Mesodermal cell (in vitro differentiated cells): ENCODE data around the gene STAG1.
"Not testable (repeated sequence)": the region's sequence is repeated elsewhere in the genome, so short reads cannot be mapped to it uniquely, and the experiment has no call there.

Experiments used
- H3K27ac ChIP-seq: 2 replicates; pipeline ENCODE4 v1.7.0; 2013; ENCODE audit warnings: mild to moderate bottlenecking, low read depth, low read length, moderate library complexity; ENCODE audit not compliant: severe bottlenecking
- H3K36me3 ChIP-seq: 2 replicates; pipeline ENCODE4 v1.7.1; 2013; ENCODE audit warnings: mild to moderate bottlenecking, low read length, moderate library complexity; ENCODE audit not compliant: control insufficient read depth, insufficient read depth
- H3K4me1 ChIP-seq: one replicate; pipeline ENCODE4 v1.7.1; 2013; ENCODE audit warnings: mild to moderate bottlenecking, low read length; ENCODE audit not compliant: insufficient read depth, control insufficient read depth, poor library complexity, severe bottlenecking
- H3K4me3 ChIP-seq: 2 replicates; pipeline ENCODE4 v1.7.0; 2013; ENCODE audit warnings: low read length, control low read depth, mild to moderate bottlenecking; ENCODE audit not compliant: insufficient read depth, poor library complexity, severe bottlenecking; ENCODE audit errors: extremely low read depth
- H3K9me3 ChIP-seq: 2 replicates; pipeline ENCODE4 v1.7.1; 2013; ENCODE audit warnings: mild to moderate bottlenecking, low read length, moderate library complexity; ENCODE audit not compliant: control insufficient read depth
- WGBS, 2 experiments: methylation state at CpG; one replicate each; pipeline ENCODE4 v1.1.5; 2013; ENCODE audit warnings: missing lambda C conversion rate in 2 of 2; ENCODE audit not compliant: insufficient coverage in 2 of 2; 5-methylcytosine and 5-hydroxymethylcytosine counted together

The STAG1 gene

GRCh38 chr3:136728473-136728872 is 23.7 kb downstream of the STAG1 start:
- H3K9me3 ChIP-seq: no peaks in the 10 kb centered on the region
- 100% methylated on average over 1 of the region's 1 CpG; no CpG with 5 or more reads in 1 of the 2 experiments for WGBS, 2 experiments
- no peak overlapping the region for H3K4me3 ChIP-seq
- no peak overlapping the region for H3K27ac ChIP-seq
- no peaks in the 10 kb centered on the region for H3K4me1 ChIP-seq
- H3K36me3 ChIP-seq: no peaks in the 10 kb centered on the region

- WGBS, 2 experiments: 94 to 100% methylated on average over 1 to 2 of the region's 2 CpGs
- Histone ChIP-seq H3K4me1 (no peaks in the 10 kb centered on the region), H3K4me3 (no peak overlapping the region), H3K9me3 (no peaks in the 10 kb centered on the region), H3K27ac (no peak overlapping the region), H3K36me3 (no peaks in the 10 kb centered on the region)
Observed at GRCh38 chr3:136725468-136725867, 26.7 kb downstream of the STAG1 start.

GRCh38 chr3:136722916-136723315 is 29.3 kb downstream of the STAG1 start:
- not testable (repeated sequence) for H3K9me3 ChIP-seq, H3K4me3 ChIP-seq, H3K36me3 ChIP-seq, H3K4me1 ChIP-seq, H3K27ac ChIP-seq
- 98 to 100% methylated on average over 3 to 13 of the region's 27 CpGs for WGBS, 2 experiments

GRCh38 chr3:136722399-136722798 is 29.8 kb downstream of the STAG1 start:
- not testable (repeated sequence) for H3K36me3 ChIP-seq, H3K4me1 ChIP-seq, H3K27ac ChIP-seq, H3K4me3 ChIP-seq, H3K9me3 ChIP-seq
- no CpG with 5 or more reads among the region's 5 CpGs for WGBS, 2 experiments

- Histone ChIP-seq H3K4me1 (no peaks in the 10 kb centered on the region), H3K27ac (no peak overlapping the region), H3K36me3 (peaks cover 4% of the 10 kb centered on the region), H3K9me3 (no peaks in the 10 kb centered on the region), H3K4me3 (no peak overlapping the region)
- 100% methylated on average over 1 of the region's 5 CpGs; no CpG with 5 or more reads in 1 of the 2 experiments for WGBS, 2 experiments
Observed at GRCh38 chr3:136720091-136720490, 32.1 kb downstream of the STAG1 start.

GRCh38 chr3:136716629-136717028 is 35.5 kb downstream of the STAG1 start:
- Histone ChIP-seq H3K4me1 (no peaks in the 10 kb centered on the region), H3K9me3 (peaks cover 11% of the 10 kb centered on the region), H3K4me3 (no peak overlapping the region), H3K36me3 (peaks cover 14% of the 10 kb centered on the region), H3K27ac (no peak overlapping the region)
- WGBS, 2 experiments: no CpG with 5 or more reads among the region's 1 CpG

- H3K27ac ChIP-seq: no peak overlapping the region
- 97 to 100% methylated on average over 3 to 4 of the region's 6 CpGs for WGBS, 2 experiments
- H3K4me1 ChIP-seq: no peaks in the 10 kb centered on the region
- peaks cover 11% of the 10 kb centered on the region for H3K9me3 ChIP-seq
- no peak overlapping the region for H3K4me3 ChIP-seq
- H3K36me3 ChIP-seq: peaks cover 13% of the 10 kb centered on the region
Observed at GRCh38 chr3:136714020-136714419, 38.2 kb downstream of the STAG1 start.

- WGBS, 2 experiments: 97% methylated on average over 3 to 4 of the region's 6 CpGs
- no peak overlapping the region for H3K27ac ChIP-seq
- H3K9me3 ChIP-seq: peaks cover 11% of the 10 kb centered on the region
- H3K36me3 ChIP-seq: peaks cover 15% of the 10 kb centered on the region
- H3K4me3 ChIP-seq: no peak overlapping the region
- no peaks in the 10 kb centered on the region for H3K4me1 ChIP-seq
Observed at GRCh38 chr3:136712941-136713340, 39.2 kb downstream of the STAG1 start.

GRCh38 chr3:136711888-136712287 is 40.3 kb downstream of the STAG1 start:
- Histone ChIP-seq H3K36me3 (peaks cover 15% of the 10 kb centered on the region), H3K9me3 (peaks cover 11% of the 10 kb centered on the region)
- not testable (repeated sequence) for H3K27ac ChIP-seq, H3K4me3 ChIP-seq, H3K4me1 ChIP-seq
- 94 to 100% methylated on average over 4 to 5 of the region's 9 CpGs for WGBS, 2 experiments

- H3K36me3 ChIP-seq: peaks cover 15% of the 10 kb centered on the region
- H3K27ac ChIP-seq: no peak overlapping the region
- H3K9me3 ChIP-seq: peaks cover 11% of the 10 kb centered on the region
- no peak overlapping the region for H3K4me3 ChIP-seq
- WGBS, 2 experiments: 83 to 98% methylated on average over 4 to 5 of the region's 7 CpGs
- H3K4me1 ChIP-seq: no peaks in the 10 kb centered on the region
Observed at GRCh38 chr3:136711277-136711676, 40.9 kb downstream of the STAG1 start.

- Histone ChIP-seq H3K9me3 (peaks cover 11% of the 10 kb centered on the region), H3K36me3 (peaks cover 15% of the 10 kb centered on the region)
- H3K4me1 ChIP-seq, H3K4me3 ChIP-seq, H3K27ac ChIP-seq: not testable (repeated sequence)
- 88 to 100% methylated on average over 1 of the region's 1 CpG for WGBS, 2 experiments
Observed at GRCh38 chr3:136709775-136710174, 42.4 kb downstream of the STAG1 start.
